HG03520 (cell line): ENCODE measurements around the gene RNF121.

Source experiments
- ATAC-seq: cut with Tn5 transposase; IDR thresholded peaks from one replicate; pipeline ENCODE4 v1.9.1; 2021; ENCODE audit warnings: mild to moderate bottlenecking, moderate library complexity; ENCODE audit not compliant: unreplicated experiment

Gene RNF121

GRCh38 chr11:71987521-71987920, 58.7 kb downstream of the RNF121 start:
- ATAC-seq = no peak

GRCh38 chr11:71988050-71988449, 59.2 kb downstream of the RNF121 start:
- ATAC-seq = no peak

- no peak for ATAC-seq
These were observed 61.9 kb downstream of the RNF121 start for GRCh38 chr11:71990701-71991100.

GRCh38 chr11:71991494-71991893, 62.6 kb downstream of the RNF121 start:
- ATAC-seq = peak; percentile 65

- no peak for ATAC-seq
These were observed 63.4 kb downstream of the RNF121 start for GRCh38 chr11:71992136-71992730.

GRCh38 chr11:71994786-71995185, 65.9 kb downstream of the RNF121 start:
- no peak for ATAC-seq

- ATAC-seq = no peak
These were observed 67.0 kb downstream of the RNF121 start for GRCh38 chr11:71995726-71996291.

GRCh38 chr11:71996517-71996916, 67.7 kb downstream of the RNF121 start:
- no peak for ATAC-seq

- ATAC-seq = no peak
These were observed 68.1 kb downstream of the RNF121 start for GRCh38 chr11:71996946-71997345.

- ATAC-seq = no peak
These were observed 68.7 kb downstream of the RNF121 start for GRCh38 chr11:71997594-71997993.

- no peak for ATAC-seq
These were observed 69.2 kb downstream of the RNF121 start for GRCh38 chr11:71998061-71998460.

GRCh38 chr11:71998649-71999310, 69.9 kb downstream of the RNF121 start, which contains the start of gene IL18BP:
TSS of gene IL18BP (plus strand) at chr11:71998909. CDS start at chr11:71999985, 1,076 bp downstream.
- no peak for ATAC-seq

GRCh38 chr11:71999362-71999761, 70.5 kb downstream of the RNF121 start:
- ATAC-seq = no peak

GRCh38 chr11:71999798-72000197, 71.0 kb downstream of the RNF121 start:
- no peak for ATAC-seq

GRCh38 chr11:72000202-72000867, 71.5 kb downstream of the RNF121 start:
- no peak for ATAC-seq

- ATAC-seq = no peak
These were observed 72.4 kb downstream of the RNF121 start for GRCh38 chr11:72001285-72001684.

- no peak for ATAC-seq
These were observed 73.2 kb downstream of the RNF121 start for GRCh38 chr11:72001834-72002591.

GRCh38 chr11:72002841-72003775, 74.3 kb downstream of the RNF121 start:
- no peak for ATAC-seq

- ATAC-seq = no peak
These were observed 74.9 kb downstream of the RNF121 start for GRCh38 chr11:72003776-72004171.
